ENCODE measurements around the gene MYL6. TPM values are rescaled to one million over a fixed set of nuclear protein-coding genes. Genes with fewer than 3 reads are reported as not detected.
"Not testable (repeated sequence)": the region's sequence is repeated elsewhere in the genome, so short reads cannot be mapped to it uniquely, and the experiment has no call there.

MYL6 gene
- polyA plus RNA-seq, 1 donor from 2014 or later: 3,234 TPM

DNA sequence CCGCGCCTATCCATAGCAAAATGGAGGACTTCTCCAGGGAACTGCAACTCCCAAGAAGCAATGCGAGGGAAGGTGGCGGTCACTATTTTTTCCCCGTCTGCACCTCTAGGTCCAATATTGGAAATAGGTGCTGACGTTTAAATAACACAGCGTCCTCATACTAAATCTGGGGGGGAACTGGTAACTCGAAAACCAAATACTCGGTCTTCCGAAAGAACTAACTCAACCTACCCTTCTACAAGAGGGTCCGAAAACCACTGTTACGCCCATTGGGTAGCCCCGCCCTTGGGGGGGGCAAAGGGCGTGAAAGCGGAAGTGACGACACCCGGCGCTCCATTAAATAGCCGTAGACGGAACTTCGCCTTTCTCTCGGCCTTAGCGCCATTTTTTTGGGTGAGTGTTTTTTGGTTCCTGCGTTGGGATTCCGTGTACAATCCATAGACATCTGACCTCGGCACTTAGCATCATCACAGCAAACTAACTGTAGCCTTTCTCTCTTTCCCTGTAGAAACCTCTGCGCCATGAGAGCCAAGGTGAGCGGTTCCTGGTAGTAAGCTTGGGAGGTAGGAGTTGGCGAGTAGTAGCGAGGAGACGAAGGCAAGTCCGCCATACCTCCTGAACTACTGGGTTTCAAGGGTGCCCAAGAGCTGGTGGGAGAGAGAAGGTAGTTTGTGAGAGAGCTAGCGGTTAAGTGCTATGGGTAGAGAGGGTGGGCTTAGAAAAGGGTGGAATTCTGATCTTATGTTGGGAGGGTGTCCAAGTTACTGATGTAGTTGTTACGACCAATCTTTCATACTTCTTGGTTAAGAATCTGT, 41.7 kb upstream of the MYL6 start, which contains the start of gene RPL41:
RPL41 (plus strand) TSS at position 367 of the 815 bp plus-strand sequence.
- H3F3A ChIP-seq (ENCODE audit: insufficient read depth, low read length, poor library complexity, severe bottlenecking): peaks cover 6% of the 10 kb centered on the region
- H3K27me3 ChIP-seq (ENCODE audit: insufficient read depth, low read depth, low read length): no peaks in the 10 kb centered on the region
- peak within 1 kb of the TSS; percentile 69 for H3K4me3 ChIP-seq (ENCODE audit: low read length)
- H3K9me3 ChIP-seq (ENCODE audit: low read length): no peaks in the 10 kb centered on the region
- H2AFZ ChIP-seq (ENCODE audit: low read depth, low read length): peak within 1 kb of the TSS; percentile 75
- TF ChIP-seq POLR2AphosphoS5 (IDR thresholded peaks at IDR 0.05) (peak; percentile 99), EP300 (conservative IDR thresholded peaks at IDR 0.05; ENCODE audit: poor library complexity, severe bottlenecking) (no peak), MXI1 (conservative IDR thresholded peaks at IDR 0.05; ENCODE audit: poor library complexity, severe bottlenecking) (peak; percentile 80), SMC3 (conservative IDR thresholded peaks at IDR 0.05; ENCODE audit: poor library complexity) (peak; percentile 34), TAF1 (IDR thresholded peaks at IDR 0.05; ENCODE audit: low read depth) (peak; percentile 98), RAD21 (conservative IDR thresholded peaks at IDR 0.05) (peak; percentile 17), EZH2 (IDR thresholded peaks at IDR 0.05; ENCODE audit: borderline replicate concordance, insufficient read depth, low read length, poor library complexity, severe bottlenecking) (no peak)
- TF ChIP-seq, protein P1, sequence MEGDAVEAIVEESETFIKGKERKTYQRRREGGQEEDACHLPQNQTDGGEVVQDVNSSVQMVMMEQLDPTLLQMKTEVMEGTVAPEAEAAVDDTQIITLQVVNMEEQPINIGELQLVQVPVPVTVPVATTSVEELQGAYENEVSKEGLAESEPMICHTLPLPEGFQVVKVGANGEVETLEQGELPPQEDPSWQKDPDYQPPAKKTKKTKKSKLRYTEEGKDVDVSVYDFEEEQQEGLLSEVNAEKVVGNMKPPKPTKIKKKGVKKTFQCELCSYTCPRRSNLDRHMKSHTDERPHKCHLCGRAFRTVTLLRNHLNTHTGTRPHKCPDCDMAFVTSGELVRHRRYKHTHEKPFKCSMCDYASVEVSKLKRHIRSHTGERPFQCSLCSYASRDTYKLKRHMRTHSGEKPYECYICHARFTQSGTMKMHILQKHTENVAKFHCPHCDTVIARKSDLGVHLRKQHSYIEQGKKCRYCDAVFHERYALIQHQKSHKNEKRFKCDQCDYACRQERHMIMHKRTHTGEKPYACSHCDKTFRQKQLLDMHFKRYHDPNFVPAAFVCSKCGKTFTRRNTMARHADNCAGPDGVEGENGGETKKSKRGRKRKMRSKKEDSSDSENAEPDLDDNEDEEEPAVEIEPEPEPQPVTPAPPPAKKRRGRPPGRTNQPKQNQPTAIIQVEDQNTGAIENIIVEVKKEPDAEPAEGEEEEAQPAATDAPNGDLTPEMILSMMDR (IDR thresholded peaks at IDR 0.05; ENCODE audit: poor library complexity, severe bottlenecking): peak; percentile 25
- TF ChIP-seq, protein P2, sequence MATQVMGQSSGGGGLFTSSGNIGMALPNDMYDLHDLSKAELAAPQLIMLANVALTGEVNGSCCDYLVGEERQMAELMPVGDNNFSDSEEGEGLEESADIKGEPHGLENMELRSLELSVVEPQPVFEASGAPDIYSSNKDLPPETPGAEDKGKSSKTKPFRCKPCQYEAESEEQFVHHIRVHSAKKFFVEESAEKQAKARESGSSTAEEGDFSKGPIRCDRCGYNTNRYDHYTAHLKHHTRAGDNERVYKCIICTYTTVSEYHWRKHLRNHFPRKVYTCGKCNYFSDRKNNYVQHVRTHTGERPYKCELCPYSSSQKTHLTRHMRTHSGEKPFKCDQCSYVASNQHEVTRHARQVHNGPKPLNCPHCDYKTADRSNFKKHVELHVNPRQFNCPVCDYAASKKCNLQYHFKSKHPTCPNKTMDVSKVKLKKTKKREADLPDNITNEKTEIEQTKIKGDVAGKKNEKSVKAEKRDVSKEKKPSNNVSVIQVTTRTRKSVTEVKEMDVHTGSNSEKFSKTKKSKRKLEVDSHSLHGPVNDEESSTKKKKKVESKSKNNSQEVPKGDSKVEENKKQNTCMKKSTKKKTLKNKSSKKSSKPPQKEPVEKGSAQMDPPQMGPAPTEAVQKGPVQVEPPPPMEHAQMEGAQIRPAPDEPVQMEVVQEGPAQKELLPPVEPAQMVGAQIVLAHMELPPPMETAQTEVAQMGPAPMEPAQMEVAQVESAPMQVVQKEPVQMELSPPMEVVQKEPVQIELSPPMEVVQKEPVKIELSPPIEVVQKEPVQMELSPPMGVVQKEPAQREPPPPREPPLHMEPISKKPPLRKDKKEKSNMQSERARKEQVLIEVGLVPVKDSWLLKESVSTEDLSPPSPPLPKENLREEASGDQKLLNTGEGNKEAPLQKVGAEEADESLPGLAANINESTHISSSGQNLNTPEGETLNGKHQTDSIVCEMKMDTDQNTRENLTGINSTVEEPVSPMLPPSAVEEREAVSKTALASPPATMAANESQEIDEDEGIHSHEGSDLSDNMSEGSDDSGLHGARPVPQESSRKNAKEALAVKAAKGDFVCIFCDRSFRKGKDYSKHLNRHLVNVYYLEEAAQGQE (IDR thresholded peaks at IDR 0.05; ENCODE audit: borderline replicate concordance): peak; percentile 97
- peak within 1 kb of the TSS; percentile 79 for H3K9ac ChIP-seq (ENCODE audit: low read length)
- H3K4me2 ChIP-seq (ENCODE audit: low read length): peak within 1 kb of the TSS; percentile 97
- H3K79me2 ChIP-seq (replicated peaks; ENCODE audit: insufficient read depth, low read length): peaks cover 28% of the 10 kb centered on the region
- H3K36me3 ChIP-seq (ENCODE audit: insufficient read depth, low read length): no peaks in the 10 kb centered on the region
- peak within 1 kb of the TSS; percentile 93 for H3K27ac ChIP-seq (ENCODE audit: low read length)
- no peaks in the 10 kb centered on the region for H3K9me2 ChIP-seq (ENCODE audit: insufficient read depth, low read length)
- no peaks in the 10 kb centered on the region for H4K20me1 ChIP-seq (ENCODE audit: insufficient read depth)

DNA sequence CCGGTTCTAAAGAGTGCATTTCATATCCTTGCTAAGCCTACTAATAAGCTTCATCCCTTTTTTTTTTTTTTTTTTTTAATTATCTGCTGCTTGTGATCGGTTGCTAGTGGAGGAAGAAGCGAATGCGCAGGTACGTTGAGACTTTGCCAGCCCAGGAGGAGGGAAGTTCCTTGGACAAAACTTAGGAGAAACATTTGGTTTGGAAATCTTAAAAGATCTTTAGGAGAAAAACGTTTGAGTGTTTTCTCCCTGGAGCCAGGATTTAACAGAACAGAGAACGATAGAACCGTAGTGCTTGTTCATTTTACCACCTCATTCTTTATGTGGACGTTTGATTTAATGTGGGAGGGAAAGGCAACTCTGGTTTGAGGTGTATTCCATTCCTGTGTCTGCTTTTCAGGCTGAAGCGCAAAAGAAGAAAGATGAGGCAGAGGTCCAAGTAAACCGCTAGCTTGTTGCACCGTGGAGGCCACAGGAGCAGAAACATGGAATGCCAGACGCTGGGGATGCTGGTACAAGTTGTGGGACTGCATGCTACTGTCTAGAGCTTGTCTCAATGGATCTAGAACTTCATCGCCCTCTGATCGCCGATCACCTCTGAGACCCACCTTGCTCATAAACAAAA, 41.0 kb upstream of the MYL6 start:
- peak overlapping the region; percentile 75 for H2AFZ ChIP-seq (ENCODE audit: low read depth, low read length)
- peak overlapping the region; percentile 97 for H3K4me2 ChIP-seq (ENCODE audit: low read length)
- H3F3A ChIP-seq (ENCODE audit: insufficient read depth, low read length, poor library complexity, severe bottlenecking); H3K9me2 ChIP-seq (ENCODE audit: insufficient read depth, low read length); H3K27me3 ChIP-seq (ENCODE audit: insufficient read depth, low read depth, low read length); H3K9me3 ChIP-seq (ENCODE audit: low read length); H4K20me1 ChIP-seq (ENCODE audit: insufficient read depth); H3K36me3 ChIP-seq (ENCODE audit: insufficient read depth, low read length): not testable (repeated sequence)
- peak overlapping the region; percentile 69 for H3K4me3 ChIP-seq (ENCODE audit: low read length)
- H3K9ac ChIP-seq (ENCODE audit: low read length): peak overlapping the region; percentile 79
- peak overlapping the region; percentile 93 for H3K27ac ChIP-seq (ENCODE audit: low read length)
- peaks cover 28% of the 10 kb centered on the region for H3K79me2 ChIP-seq (replicated peaks; ENCODE audit: insufficient read depth, low read length)
